Heart right ventricle (tissue), 16 donors: ENCODE measurements around the gene SCRN2. TPM values are rescaled to one million over a fixed set of nuclear protein-coding genes. Genes with fewer than 3 reads are reported as not detected.

Experiments
- ATAC-seq, 8 donors: fragments of 200-7000 bp; cut with Tn5 transposase; one replicate each; pipeline ENCODE4 v1.9.1; 2020; ENCODE audit warnings: mild to moderate bottlenecking in 8 of 8, moderate library complexity in 8 of 8, moderate number of reproducible peaks in 1 of 8
- DNase-seq, 2 donors: peaks; one replicate each; pipeline ENCODE4 v3.0.0-alpha.2; 2020
- H3K27ac ChIP-seq, 10 donors: fragments of 200-600 bp; sonication (generic) in 2 of 10; one replicate each; pipeline versions ENCODE4 v1.5.0 to v1.8.0; 2020 to 2022; ENCODE audit warnings: mild to moderate bottlenecking in 3 of 10
- H3K27me3 ChIP-seq, 7 donors: fragments of 200-600 bp; one replicate each; pipeline ENCODE4 v1.8.0; 2021 to 2022; ENCODE audit warnings: mild to moderate bottlenecking in 2 of 7
- H3K36me3 ChIP-seq, 9 donors: fragments of 200-600 bp; sonication (generic) in 1 of 9; one replicate each; pipeline versions ENCODE4 v1.5.0 to v1.8.0; 2020 to 2022; ENCODE audit warnings: mild to moderate bottlenecking in 2 of 9
- H3K4me1 ChIP-seq, 9 donors: fragments of 200-600 bp; sonication (generic) in 1 of 9; one replicate each; pipeline versions ENCODE4 v1.5.0 to v1.8.0; 2020 to 2022; ENCODE audit warnings: mild to moderate bottlenecking in 4 of 9
- H3K4me3 ChIP-seq, 10 donors: fragments of 200-600 bp; sonication (generic) in 2 of 10; one replicate each; pipeline versions ENCODE4 v1.5.0 to v1.8.0; 2020 to 2022; ENCODE audit warnings: mild to moderate bottlenecking in 7 of 10, moderate library complexity in 2 of 10
- H3K9me3 ChIP-seq, 11 donors: fragments of 200-600 bp in 10 of 11; sonication (generic) in 2 of 11; one replicate each; pipeline versions ENCODE4 v1.5.0 to v1.8.0; 2013 to 2022; ENCODE audit warnings: mild to moderate bottlenecking in 2 of 11, control low read depth in 1 of 11, moderate library complexity in 1 of 11
- CTCF ChIP-seq, 9 donors: fragments of 200-600 bp; sonication (generic) in 2 of 9; IDR thresholded peaks; one replicate each; pipeline versions ENCODE4 v1.5.0 to v1.8.0; 2021 to 2022; ENCODE audit warnings: antibody characterized with exemption in 9 of 9, mild to moderate bottlenecking in 5 of 9, moderate library complexity in 1 of 9
- WGBS, 2 donors: extraction: QIAGEN DNeasy Blood & Tissue Kit; methylation state at CpG; one replicate each; pipeline ENCODE4 v1.1.7; 2013; ENCODE audit warnings: inconsistent platforms in 1 of 2; 5-methylcytosine and 5-hydroxymethylcytosine counted together
- intact Hi-C, 10 donors: fragments of 100-400 bp; cut with DNase I; formaldehyde crosslinking; loops; one replicate each; pipeline versions ENCODE4 v1.11.1 to v1.14.2; 2022
- polyA plus RNA-seq, 2 donors: library from polyadenylated mRNA; stranded (reverse); fragments of 200-250 nt; gene quantifications; one replicate each; pipeline ENCODE4 v1.2.3, GENCODE V29; 2013
- total RNA-seq, 10 donors: library from RNA; stranded (reverse); fragmentation: NEBNext Ultra II Directional in 3 of 10; extraction: Animal tissue kit (Norgen Biotek cat#: 25700) in 3 of 10; gene quantifications; one replicate each; pipeline versions ENCODE4 v1.2.1 to v1.2.4, GENCODE V29; 2021 to 2023
- donor health status: Arrhythmogenic right ventricular cardiomyopathy.
- donor health status: ischemic (EF 13 %, LVEDD 7.1; RV severe dilation, severe dysfunction).
- donor health status: healthy with polysubstance abuse.
- donor health status: DM: no; HTN: yes; CAD: no.
- donor health status: DM: no; HTN: no; CAD: no.
- donor health status: ischemic (EF 25% LVEDD 6.9; RV normal size, moderate dysfunction).
- donor health status: ischemic (EF 25% LVEDD 5.7; RV mildly dilated, moderate dysfunction).
- donor health status: healthy.
- donor health status: DM: yes; HTN: yes; CAD: no.
- donor health status: Ischemic cardiomyopathy.
- donor health status: ischemic (EF 35%, LVEDD 5.7; RV mildly dilated, moderate dysfunction).
- donor health status: nonischemic (EF 11% LVEDD 7.7; RV severe dilation, severe dysfunction).
- donor health status: DM: yes; HTN: yes; CAD: no.
- donor health status: PGD.
- donor health status: ischemic (EF 29% LVEDD 5.4; RV normal size, mild dysfunction).
- donor health status: nonischemic (EF 23%, LVEDD 6.1; RV moderate dilation, normal function).

SCRN2 gene
- total and polyA plus RNA-seq, 12 donors = 20.6 to 82.5 (median 34.5) TPM

DNA sequence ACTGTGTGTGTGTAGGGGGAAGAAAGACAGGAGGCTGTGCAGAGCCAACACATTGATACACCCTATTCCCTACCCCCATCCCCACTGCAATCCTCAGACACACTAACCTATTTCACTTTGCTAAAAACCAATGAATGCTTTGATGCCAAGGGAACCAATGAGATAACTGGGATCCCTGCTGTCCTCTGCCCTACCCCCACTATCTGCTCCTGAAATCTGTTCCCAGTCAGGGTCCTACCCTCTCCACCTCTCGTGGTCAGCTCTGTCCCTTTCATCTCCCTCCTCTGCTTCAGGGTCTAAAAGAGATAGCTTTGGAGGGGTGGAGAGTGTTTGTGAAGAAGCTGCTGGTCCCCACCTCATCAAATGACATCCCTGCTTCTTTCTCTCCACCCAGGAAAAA lies 29.0 kb upstream of the SCRN2 start:
- H3K27ac ChIP-seq = no peak overlapping the region
- DNase-seq = no peak
- H3K4me3 ChIP-seq = no peak overlapping the region
- no peak for TF ChIP-seq CTCF (IDR thresholded peaks at IDR 0.05)
- 46 to 47% methylated on average over 1 of the region's 1 CpG for WGBS, 2 donors
- intact Hi-C loops = no loop called here
- no peaks in the 10 kb centered on the region for H3K9me3 ChIP-seq
- H3K27me3 ChIP-seq = peaks cover 0 to 85% (median 56%) of the 10 kb centered on the region in 7 donors
- ATAC-seq = no peak
- H3K36me3 ChIP-seq = no peaks in the 10 kb centered on the region
- H3K4me1 ChIP-seq = peaks cover 0 to 10% (median 0%) of the 10 kb centered on the region in 9 donors

GRCh38 chr17:47869114-47869513 lies 28.0 kb upstream of the SCRN2 start:
- ATAC-seq (no peak), DNase-seq (no peak)
- TF ChIP-seq CTCF (IDR thresholded peaks at IDR 0.05) = no peak
- H3K36me3 ChIP-seq = no peaks in the 10 kb centered on the region
- H3K27me3 ChIP-seq = peaks cover 0 to 77% (median 47%) of the 10 kb centered on the region in 7 donors
- intact Hi-C loops = no loop called here
- H3K27ac ChIP-seq = no peak overlapping the region
- 49 to 52% methylated on average over 2 of the region's 2 CpGs for WGBS, 2 donors
- no peak overlapping the region for H3K4me3 ChIP-seq
- H3K9me3 ChIP-seq = no peaks in the 10 kb centered on the region
- H3K4me1 ChIP-seq = peaks cover 0 to 10% (median 0%) of the 10 kb centered on the region in 9 donors

GRCh38 chr17:47867813-47868533 lies 26.9 kb upstream of the SCRN2 start:
- ATAC-seq = no peak
- H3K36me3 ChIP-seq = no peaks in the 10 kb centered on the region
- no peak for TF ChIP-seq CTCF (IDR thresholded peaks at IDR 0.05)
- H3K27ac ChIP-seq = no peak overlapping the region
- H3K27me3 ChIP-seq = peaks cover 0 to 67% (median 40%) of the 10 kb centered on the region in 7 donors
- no peak for DNase-seq
- H3K4me1 ChIP-seq = peaks cover 0 to 10% (median 0%) of the 10 kb centered on the region in 9 donors
- no peaks in the 10 kb centered on the region for H3K9me3 ChIP-seq
- WGBS, 2 donors = 90 to 93% methylated on average over 11 of the region's 11 CpGs
- intact Hi-C loops = no loop called here
- no peak overlapping the region for H3K4me3 ChIP-seq

DNA sequence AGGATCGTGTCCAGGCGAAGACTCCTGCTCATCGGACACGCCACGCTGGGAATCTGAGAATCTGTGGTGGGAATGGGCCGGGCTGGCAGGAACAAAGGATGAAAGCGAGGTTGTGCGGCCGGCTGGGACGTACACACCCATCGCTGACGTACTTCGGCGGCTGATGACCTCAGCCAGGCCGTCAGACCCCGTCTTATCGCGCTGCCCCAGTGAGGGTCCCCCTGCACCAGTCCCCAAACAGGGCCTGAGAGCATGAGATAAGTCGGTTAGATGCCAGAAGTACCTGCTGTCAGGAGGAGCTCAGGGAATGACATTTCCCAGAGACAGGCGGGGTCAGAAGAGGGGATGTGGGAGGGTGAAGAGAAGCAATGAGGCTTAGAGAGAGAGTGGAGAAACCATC lies 25.9 kb upstream of the SCRN2 start:
- intact Hi-C loops = no loop called here
- Histone ChIP-seq H3K4me1 (peaks cover 0 to 5% (median 0%) of the 10 kb centered on the region in 9 donors), H3K27ac (no peak overlapping the region), H3K27me3 (peaks cover 0 to 56% (median 30%) of the 10 kb centered on the region in 7 donors), H3K36me3 (no peaks in the 10 kb centered on the region), H3K9me3 (no peaks in the 10 kb centered on the region), H3K4me3 (no peak overlapping the region)
- 28 to 34% methylated on average over 20 of the region's 20 CpGs for WGBS, 2 donors
- ATAC-seq (peak in 6 of 8 donors; percentile 17 to 83 (median 58)), DNase-seq (no peak)
- no peak for TF ChIP-seq CTCF (IDR thresholded peaks at IDR 0.05)
